ENCODE results near the gene PIP4K2A.
A peak's percentile ranks its signal among the peaks of the same experiment; 100 is the strongest.
"Not testable (repeated sequence)": the region's sequence is repeated elsewhere in the genome, so short reads cannot be mapped to it uniquely, and the experiment has no call there.

PIP4K2A gene

DNA sequence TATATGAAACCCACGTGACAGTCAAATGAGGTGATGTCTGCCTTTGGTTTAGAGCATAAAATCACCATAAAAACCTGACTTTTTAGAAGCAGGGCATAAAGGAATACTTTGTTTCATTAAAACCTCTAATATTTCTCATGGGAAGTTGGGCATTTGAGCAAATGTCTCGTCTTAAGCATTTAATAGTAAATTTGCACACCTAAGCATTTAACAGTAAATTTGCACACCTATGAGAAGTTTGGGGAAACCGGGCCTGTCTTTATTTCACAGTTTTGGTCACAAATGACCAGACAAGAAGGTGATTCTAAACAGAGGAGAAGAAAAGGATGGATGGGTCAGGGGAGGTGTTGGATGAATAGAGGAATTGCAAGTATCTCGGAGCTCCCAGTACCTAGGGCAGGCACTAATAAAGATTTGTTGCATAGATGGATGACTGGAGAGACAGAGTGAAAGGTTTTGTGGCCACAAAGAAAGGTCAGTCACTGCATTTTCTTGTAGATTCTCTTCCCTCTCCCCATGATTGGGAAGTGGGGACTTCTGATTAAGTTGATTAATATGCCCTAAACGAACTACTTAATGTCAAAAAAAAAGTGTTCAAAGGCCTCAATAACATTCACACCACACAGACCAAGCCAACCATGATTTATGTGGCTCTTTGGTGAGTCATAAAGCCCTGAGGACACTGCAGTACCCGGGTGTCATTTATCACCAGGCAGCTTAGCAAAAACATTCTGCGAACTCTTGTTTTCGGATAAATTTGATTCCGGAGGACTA is 210.9 kb downstream of the PIP4K2A start:
- DNase-seq, result no peak

DNA sequence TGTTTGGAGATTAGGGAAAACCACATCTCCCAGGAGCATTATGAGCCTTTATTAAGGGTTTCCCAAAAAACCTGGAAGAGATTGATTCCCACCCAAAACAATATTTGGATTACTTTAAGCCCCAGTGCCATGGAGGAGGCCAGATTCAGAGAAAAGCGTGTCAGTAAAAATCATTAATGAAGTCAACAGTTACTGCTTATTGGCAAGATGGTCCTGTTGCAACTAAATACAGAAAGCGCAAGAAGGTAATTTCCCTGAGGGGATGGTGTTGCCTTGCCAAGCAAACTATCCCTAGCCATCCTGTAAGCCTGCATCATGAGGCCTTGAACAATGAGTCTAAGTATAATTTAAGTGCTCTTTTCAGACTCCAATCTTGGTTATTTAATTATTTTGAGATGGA is 212.5 kb downstream of the PIP4K2A start:
- DNase-seq, result no peak

DNA sequence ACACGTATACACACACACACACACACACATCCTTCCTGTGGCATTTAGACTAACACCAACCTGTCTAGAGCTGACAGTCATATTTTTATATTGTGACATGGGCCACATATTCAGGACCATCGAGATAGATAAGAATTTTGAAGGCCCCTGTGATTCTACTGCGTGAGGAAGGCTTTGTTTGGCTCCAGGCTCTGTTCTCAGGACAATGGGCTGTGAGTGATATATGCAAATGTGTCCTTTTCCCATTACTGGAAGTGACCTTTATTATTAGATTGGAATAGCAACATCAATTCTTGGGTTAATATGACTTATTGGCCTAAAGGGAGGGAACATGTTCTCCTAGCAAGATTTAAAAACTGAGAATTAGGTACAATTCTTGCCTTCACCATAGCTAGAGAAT is 213.0 kb downstream of the PIP4K2A start:
- no peak for DNase-seq

DNA sequence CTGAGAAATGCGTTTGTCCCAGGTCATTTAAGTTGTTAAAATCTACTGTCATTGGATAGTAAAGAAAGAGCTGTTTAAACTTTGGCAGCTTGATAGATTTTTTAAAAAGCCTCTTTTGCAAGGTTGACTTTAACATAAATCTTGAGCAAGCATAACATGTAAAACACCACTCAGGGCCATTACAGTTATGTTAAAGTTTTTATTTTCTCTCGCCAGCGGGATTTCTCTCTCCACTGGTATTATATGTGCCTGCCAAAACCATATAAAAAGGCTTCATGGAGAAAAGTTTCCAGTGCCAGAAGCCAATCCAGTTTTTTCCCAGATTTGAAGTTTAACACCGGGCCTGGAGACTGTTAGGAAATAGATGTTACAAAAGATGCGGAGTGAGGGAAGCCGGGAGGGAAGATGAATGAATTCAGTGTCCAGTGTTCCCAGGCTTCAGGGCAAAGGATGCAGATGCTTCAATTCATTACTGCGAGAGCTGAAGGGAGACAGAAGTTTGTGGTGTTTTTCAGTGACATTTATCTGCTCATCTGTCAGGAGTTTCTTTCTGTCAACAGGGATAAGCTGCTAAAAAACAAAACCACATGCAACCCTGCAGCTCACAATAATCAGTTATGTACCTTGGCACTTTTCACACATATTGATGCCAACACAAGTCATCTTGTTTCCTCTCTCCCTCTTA is 213.6 kb downstream of the PIP4K2A start:
- no peak for DNase-seq

DNA sequence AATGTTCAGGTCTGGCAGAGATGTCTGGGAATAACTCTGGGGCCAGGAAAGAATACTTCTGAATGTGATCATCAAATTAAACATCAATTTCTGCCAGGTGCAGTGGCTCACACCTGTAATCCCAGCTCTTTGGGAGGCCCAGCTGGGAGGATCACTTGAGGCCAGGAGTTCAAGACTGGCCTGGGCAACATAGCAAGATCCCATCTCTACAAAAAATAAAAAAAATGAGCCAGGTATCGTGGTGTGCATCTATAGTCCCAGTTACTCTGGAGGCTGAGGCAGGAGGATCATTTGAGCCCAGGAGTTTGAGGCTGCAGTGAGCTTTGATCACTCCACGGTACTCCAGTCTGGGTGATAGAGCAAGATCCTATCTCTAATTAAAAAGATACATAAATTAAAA is 214.4 kb downstream of the PIP4K2A start:
- not testable (repeated sequence) for DNase-seq

DNA sequence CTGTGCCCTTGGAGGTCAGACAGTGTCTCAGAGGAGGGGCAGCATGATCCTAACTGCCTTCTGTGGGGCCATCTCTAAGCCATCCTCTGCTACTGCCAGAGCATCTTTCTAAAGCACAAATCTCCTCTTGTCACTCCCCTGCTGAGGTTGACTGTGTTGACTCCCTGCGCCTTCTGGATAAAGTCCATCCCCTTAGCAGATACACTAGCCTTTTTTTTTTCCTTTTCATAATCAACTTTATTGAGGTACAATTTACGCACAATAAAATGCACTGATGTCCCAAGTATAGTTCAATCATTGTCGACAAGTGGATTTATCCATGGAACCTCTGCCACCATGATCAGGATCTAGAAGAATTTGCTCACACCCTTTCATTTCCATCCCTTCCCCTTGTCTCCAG is 219.0 kb downstream of the PIP4K2A start:
- no peak for DNase-seq

DNA sequence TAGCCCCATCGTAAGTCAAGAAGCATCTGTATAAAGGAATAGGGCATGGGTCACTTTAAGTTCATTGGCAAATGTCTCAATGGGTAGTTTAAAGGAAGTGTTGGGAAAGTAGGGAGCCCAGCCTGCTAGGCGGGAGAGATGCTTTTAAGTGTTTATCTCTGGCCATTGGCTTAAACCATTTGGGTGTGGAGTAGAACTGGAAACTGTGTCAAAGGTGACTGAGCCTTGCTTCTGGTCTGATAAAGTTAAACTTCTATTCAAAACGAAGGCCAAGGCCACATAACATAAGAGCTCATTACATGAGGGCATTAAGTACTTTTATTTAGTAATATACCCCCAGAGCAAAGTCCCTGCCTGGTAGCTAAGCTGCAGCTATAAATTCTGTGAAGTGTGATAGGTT is 220.4 kb downstream of the PIP4K2A start:
- no peak for DNase-seq

DNA sequence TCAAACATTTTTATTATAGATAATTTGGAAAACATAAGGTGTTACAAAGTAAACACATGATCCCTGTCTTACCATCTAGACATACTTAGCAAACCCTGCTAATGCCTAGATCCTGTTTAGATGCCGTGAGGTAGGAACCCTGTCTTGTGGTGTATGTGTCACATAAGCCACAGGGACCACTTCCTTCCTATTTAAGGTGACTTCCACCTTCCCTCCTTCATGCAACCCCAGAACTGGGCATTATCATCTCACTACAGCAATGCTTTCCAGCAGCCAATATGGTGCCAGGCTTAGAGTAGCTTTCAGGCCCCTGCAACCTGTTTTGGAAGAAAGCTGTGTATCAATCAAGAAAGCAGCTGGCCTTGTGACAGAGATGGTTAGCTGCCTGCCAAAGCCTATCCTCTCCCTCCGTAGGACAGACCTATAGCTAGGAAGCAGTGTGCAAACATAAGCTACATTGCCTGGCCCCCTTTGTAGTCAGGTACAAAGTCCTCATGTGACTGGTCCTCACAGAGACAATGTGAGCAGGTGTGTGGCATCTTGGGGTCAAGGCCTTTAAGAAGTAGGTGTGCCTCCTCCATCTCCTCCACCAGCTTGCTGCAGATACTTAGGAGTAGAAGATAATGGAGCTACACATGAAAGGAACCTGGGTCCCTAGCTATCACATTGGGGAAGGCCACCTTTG is 222.3 kb downstream of the PIP4K2A start:
- peak; percentile 34 for DNase-seq

DNA sequence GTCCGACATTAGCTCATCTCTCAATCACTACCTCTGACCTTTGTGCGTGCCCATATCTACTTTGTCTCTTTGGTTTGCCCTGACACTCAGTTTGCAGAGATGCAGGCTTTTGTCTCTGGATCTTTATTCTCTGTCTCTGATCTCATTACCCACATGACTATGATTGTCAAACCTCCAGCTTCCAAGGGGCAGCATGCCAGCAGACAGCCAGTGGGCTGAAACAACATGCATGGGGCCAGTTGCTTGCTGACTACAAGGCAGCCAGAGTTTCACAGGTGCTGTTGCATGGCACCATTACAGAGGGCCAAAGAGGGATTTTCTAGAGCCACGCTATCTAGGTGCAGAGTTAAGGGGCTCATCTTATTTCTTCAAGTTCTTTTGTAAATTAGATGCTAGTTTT is 222.9 kb downstream of the PIP4K2A start:
- DNase-seq, result no peak

DNA sequence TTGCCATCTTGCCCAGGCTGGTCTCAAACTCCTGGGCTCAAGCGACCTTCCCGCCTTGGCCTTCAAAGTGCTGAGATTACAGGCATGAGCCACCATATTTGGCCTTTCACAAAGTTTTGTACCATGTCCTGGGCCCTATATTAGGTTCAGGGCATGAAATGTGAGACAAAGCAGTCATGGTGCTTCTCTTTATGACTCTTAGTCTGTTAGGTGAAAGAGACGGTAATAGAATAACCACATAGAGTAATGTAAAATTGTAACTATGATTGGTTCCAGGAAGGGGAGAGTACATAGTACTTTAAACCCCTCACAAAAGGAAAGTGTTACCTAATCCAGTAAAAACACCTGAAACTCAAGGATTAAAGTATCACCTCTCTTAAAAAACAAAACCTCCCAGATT is 224.4 kb downstream of the PIP4K2A start:
- no peak for DNase-seq

DNA sequence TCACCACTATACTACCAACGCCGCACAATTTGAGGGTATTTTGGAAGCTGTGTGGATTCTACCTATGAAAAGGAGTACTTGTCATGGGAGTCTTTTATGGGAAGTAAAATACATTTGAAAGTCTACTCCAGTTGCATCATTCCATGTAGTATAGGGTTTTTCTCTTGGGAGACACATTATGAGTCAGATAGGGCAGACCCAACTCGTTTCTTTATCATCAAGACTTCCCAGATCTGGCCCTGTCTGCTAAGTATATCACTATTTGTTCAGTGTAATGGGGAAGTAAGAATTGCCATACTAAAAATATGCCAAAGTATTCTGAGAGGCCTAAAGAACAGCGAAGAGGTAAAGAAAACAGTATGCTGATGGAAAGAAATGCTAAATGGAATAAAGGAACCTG is 224.9 kb downstream of the PIP4K2A start:
- no peak for DNase-seq

DNA sequence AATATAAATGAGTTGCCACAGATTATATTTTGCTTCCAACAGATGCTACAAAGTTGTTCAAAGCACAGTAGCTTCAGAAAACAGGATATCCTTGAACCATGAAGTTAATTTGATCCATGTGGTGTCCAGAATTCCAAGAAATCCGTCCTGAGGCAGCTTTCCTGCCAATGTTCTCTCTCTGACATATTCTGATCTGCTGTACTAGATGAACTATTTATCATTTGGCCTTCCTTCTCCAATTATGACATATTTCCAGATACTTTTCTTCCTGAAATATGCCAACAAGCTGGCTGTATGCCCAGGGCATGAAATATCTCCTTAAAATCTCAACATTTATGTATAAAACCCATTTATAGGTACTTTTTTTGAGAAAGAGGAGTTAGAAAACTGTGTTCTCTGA is 227.9 kb downstream of the PIP4K2A start:
- no peak for DNase-seq
